Femur (tissue), 1 donor: ENCODE data around the gene PALLD.
A peak's percentile ranks its signal among the peaks of the same experiment; 100 is the strongest.
"Not testable (repeated sequence)": the region's sequence is repeated elsewhere in the genome, so short reads cannot be mapped to it uniquely, and the experiment has no call there.

ENCODE experiments used
- DNase-seq: peaks from one replicate; pipeline ENCODE4 v3.0.0-alpha.2; 2017

Gene PALLD

GRCh38 chr4:168682898-168683500 is 186.1 kb downstream of the PALLD start:
- DNase-seq = no peak

- no peak for DNase-seq
Observed at GRCh38 chr4:168683595-168683994, 186.7 kb downstream of the PALLD start.

GRCh38 chr4:168685136-168685809 is 188.4 kb downstream of the PALLD start:
- no peak for DNase-seq

GRCh38 chr4:168688584-168688983 is 191.7 kb downstream of the PALLD start:
- no peak for DNase-seq

- DNase-seq = no peak
Observed at GRCh38 chr4:168689791-168690190, 192.9 kb downstream of the PALLD start.

GRCh38 chr4:168690199-168690598 is 193.3 kb downstream of the PALLD start:
- DNase-seq = no peak

GRCh38 chr4:168691631-168692369 is 194.9 kb downstream of the PALLD start:
- no peak for DNase-seq

GRCh38 chr4:168693750-168694490 is 197.1 kb downstream of the PALLD start:
- no peak for DNase-seq

GRCh38 chr4:168694667-168695066 is 197.8 kb downstream of the PALLD start:
- peak; percentile 12 for DNase-seq

- no peak for DNase-seq
Observed at GRCh38 chr4:168695288-168695687, 198.4 kb downstream of the PALLD start.

- DNase-seq = no peak
Observed at GRCh38 chr4:168696280-168696679, 199.4 kb downstream of the PALLD start.

- DNase-seq = no peak
Observed at GRCh38 chr4:168696826-168697225, 200.0 kb downstream of the PALLD start.

GRCh38 chr4:168699224-168699878 is 202.5 kb downstream of the PALLD start:
- DNase-seq = no peak

- DNase-seq = no peak
Observed at GRCh38 chr4:168701061-168701460, 204.2 kb downstream of the PALLD start.

- not testable (repeated sequence) for DNase-seq
Observed at GRCh38 chr4:168702581-168703087, 205.8 kb downstream of the PALLD start.

- DNase-seq = no peak
Observed at GRCh38 chr4:168705121-168705520, 208.3 kb downstream of the PALLD start.

GRCh38 chr4:168707205-168707604 is 210.4 kb downstream of the PALLD start:
- DNase-seq = peak; percentile 36

GRCh38 chr4:168708108-168708507 is 211.3 kb downstream of the PALLD start:
- DNase-seq = no peak

- peak; percentile 59 for DNase-seq
Observed at GRCh38 chr4:168710353-168710946, 213.6 kb downstream of the PALLD start.

- peak; percentile 67 for DNase-seq
Observed at GRCh38 chr4:168711197-168712140, 214.6 kb downstream of the PALLD start.
